Loucy (cell line): Measurements from ENCODE around the gene EIF3M.
"Not testable (repeated sequence)": the region's sequence is repeated elsewhere in the genome, so short reads cannot be mapped to it uniquely, and the experiment has no call there.

Experiments used
- H2AFZ ChIP-seq: fragments of 200-600 bp; sonication (generic); 2 replicates; pipeline ENCODE4 v1.6.0; 2016; ENCODE audit warnings: antibody characterized with exemption, mild to moderate bottlenecking, low read length, moderate library complexity
- H3F3A ChIP-seq: fragments of 200-600 bp; 2 replicates; pipeline ENCODE4 v1.6.0; 2016; ENCODE audit warnings: antibody characterized with exemption, low read depth, mild to moderate bottlenecking
- H3K27me3 ChIP-seq: fragments of 200-600 bp; sonication (generic); 2 replicates; pipeline ENCODE4 v1.6.1; 2014; ENCODE audit warnings: low read length, mild to moderate bottlenecking; ENCODE audit not compliant: insufficient read depth, poor library complexity, severe bottlenecking
- H3K36me3 ChIP-seq: fragments of 200-600 bp; sonication (generic); 2 replicates; pipeline ENCODE4 v1.6.1; 2016; ENCODE audit warnings: low read length; ENCODE audit not compliant: insufficient read depth
- H3K4me1 ChIP-seq: fragments of 200-600 bp; sonication (generic); 2 replicates; pipeline ENCODE4 v1.5.1; 2014; ENCODE audit warnings: low read length, mild to moderate bottlenecking; ENCODE audit not compliant: insufficient read depth, poor library complexity, severe bottlenecking
- H3K4me2 ChIP-seq: fragments of 200-600 bp; sonication (generic); 2 replicates; pipeline ENCODE4 v1.6.0; 2014; ENCODE audit warnings: antibody characterized with exemption, low read length, low read depth, mild to moderate bottlenecking; ENCODE audit not compliant: poor library complexity, severe bottlenecking
- H3K4me3 ChIP-seq: fragments of 200-600 bp; sonication (generic); 2 replicates; pipeline ENCODE4 v1.5.1; 2014; ENCODE audit warnings: low read length, mild to moderate bottlenecking, mixed read lengths; ENCODE audit not compliant: poor library complexity, severe bottlenecking
- H3K79me2 ChIP-seq: fragments of 200-600 bp; sonication (generic); 2 replicates; pipeline ENCODE4 v1.6.1; 2014; ENCODE audit warnings: low read length; ENCODE audit not compliant: insufficient read depth
- H3K9ac ChIP-seq: fragments of 200-600 bp; sonication (generic); 2 replicates; pipeline ENCODE4 v1.6.0; 2014; ENCODE audit warnings: mild to moderate bottlenecking, low read depth, low read length, moderate library complexity; ENCODE audit not compliant: poor library complexity, severe bottlenecking
- H3K9me2 ChIP-seq: fragments of 200-600 bp; sonication (generic); replicated peaks from 2 replicates; pipeline ENCODE4 v1.6.1; 2016; ENCODE audit warnings: low read depth, low read length, mixed read lengths
- H3K9me3 ChIP-seq: fragments of 200-600 bp; sonication (generic); 2 replicates; pipeline ENCODE4 v1.6.1; 2014; ENCODE audit warnings: mild to moderate bottlenecking, antibody characterized with exemption, low read length, low read depth; ENCODE audit not compliant: insufficient read depth
- H4K20me1 ChIP-seq: fragments of 200-600 bp; sonication (generic); 2 replicates; pipeline ENCODE4 v1.6.0; 2014; ENCODE audit warnings: antibody characterized with exemption, low read length, mild to moderate bottlenecking; ENCODE audit not compliant: insufficient read depth, poor library complexity, severe bottlenecking
- EZH2phosphoT487 ChIP-seq: fragments of 200-600 bp; IDR thresholded peaks from 2 replicates; pipeline ENCODE4 v1.6.1; 2018; ENCODE audit warnings: antibody characterized with exemption, mild to moderate bottlenecking, moderate library complexity, borderline replicate concordance
- TF ChIP-seq, protein P1 (sequence below): fragments of 200-600 bp; sonication (generic); conservative IDR thresholded peaks from 2 replicates; pipeline ENCODE4 v1.5.1; 2014; ENCODE audit warnings: mild to moderate bottlenecking, antibody characterized with exemption, low read length

Gene EIF3M

DNA sequence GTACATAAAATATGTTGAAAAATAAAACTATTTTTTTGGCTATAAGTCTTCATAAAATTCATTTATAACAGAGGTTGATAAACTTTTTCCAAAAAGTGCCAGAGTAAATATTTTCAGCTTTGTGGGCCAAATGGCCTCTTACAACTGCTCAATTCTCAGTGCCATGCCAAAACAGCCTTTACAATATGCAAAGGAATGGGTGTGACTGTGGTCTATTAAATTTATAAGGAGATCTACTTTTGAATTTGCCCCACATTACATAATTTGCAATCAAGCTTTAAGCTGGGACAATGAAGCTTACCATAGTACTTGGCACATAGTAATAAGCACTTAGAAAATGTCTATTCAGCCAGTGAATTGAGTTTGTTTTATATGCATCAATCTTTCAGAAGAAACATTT lies 22.6 kb downstream of the EIF3M start:
- Histone ChIP-seq H3K79me2 (no peaks in the 10 kb centered on the region; the same call in 1 of the 2 replicates), H3K9me3 (peaks cover 11% of the 10 kb centered on the region; the same call in 1 of the 2 replicates)
- no peak for TF ChIP-seq EZH2phosphoT487
- TF ChIP-seq, protein P1, sequence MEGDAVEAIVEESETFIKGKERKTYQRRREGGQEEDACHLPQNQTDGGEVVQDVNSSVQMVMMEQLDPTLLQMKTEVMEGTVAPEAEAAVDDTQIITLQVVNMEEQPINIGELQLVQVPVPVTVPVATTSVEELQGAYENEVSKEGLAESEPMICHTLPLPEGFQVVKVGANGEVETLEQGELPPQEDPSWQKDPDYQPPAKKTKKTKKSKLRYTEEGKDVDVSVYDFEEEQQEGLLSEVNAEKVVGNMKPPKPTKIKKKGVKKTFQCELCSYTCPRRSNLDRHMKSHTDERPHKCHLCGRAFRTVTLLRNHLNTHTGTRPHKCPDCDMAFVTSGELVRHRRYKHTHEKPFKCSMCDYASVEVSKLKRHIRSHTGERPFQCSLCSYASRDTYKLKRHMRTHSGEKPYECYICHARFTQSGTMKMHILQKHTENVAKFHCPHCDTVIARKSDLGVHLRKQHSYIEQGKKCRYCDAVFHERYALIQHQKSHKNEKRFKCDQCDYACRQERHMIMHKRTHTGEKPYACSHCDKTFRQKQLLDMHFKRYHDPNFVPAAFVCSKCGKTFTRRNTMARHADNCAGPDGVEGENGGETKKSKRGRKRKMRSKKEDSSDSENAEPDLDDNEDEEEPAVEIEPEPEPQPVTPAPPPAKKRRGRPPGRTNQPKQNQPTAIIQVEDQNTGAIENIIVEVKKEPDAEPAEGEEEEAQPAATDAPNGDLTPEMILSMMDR, result no peak

DNA sequence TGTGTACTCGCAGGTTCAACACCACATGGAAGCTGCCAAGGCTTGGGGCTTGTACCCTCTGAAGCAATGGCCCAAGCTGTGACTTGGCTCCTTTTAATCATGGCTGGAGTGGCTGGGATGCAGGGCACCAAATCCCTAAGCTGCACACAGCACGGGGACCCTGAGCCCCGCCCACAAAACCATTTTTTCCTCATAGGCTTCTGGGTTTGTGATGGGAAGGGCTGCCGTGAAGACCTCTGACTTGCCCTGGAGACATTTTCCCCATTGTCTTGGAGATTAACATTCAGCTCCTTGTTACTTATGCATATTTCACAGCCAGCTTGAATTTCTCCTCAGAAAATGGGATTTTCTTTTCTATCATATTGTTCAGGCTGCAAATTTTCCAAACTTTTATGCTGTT lies 25.2 kb downstream of the EIF3M start:
- not testable (repeated sequence) for H3K9me2 ChIP-seq, H3K79me2 ChIP-seq, H3K4me1 ChIP-seq, H3F3A ChIP-seq, H3K4me3 ChIP-seq, H3K27me3 ChIP-seq, H3K4me2 ChIP-seq, H4K20me1 ChIP-seq, H3K9ac ChIP-seq, H2AFZ ChIP-seq
- H3K9me3 ChIP-seq, result peaks cover 11% of the 10 kb centered on the region; the same call in 1 of the 2 replicates
- H3K36me3 ChIP-seq, result peaks cover 38% of the 10 kb centered on the region; the same call in 1 of the 2 replicates

More for the DNA sequence above, 22.6 kb downstream of the EIF3M start:
- Histone ChIP-seq H3F3A (peaks cover 7% of the 10 kb centered on the region; the same call in 1 of the 2 replicates), H3K4me2 (no peak overlapping the region), H2AFZ (no peak overlapping the region), H3K27me3 (no peaks in the 10 kb centered on the region), H3K9me2 (no peaks in the 10 kb centered on the region), H4K20me1 (no peaks in the 10 kb centered on the region), H3K9ac (no peak overlapping the region), H3K4me1 (peaks cover 5% of the 10 kb centered on the region), H3K4me3 (no peak overlapping the region), H3K36me3 (peaks cover 64% of the 10 kb centered on the region)

DNA sequence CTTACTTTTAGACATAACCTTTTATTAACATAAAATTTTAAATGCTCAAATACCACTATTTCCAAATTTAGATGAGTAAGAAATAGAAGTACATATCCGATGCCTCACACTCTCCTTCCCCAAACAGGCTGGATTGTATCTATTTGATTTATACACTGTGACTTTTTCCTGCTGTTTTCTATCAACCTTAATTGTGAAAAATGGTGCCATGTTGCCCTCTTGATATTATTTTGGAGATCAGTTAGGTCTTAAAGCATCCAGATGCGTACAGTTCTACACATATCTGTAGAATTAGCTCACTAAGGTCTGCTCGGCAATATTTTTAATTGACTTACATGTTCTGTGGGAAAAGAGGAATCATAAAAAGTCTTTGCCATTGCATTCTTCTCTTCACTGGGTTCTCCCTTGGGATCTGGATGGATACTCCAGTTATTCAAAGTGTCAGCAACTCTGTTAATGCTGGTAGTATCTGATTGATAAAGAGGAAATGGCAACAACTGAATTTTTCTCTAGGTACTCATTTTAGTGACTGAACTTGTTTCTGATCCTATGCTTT lies 27.2 kb downstream of the EIF3M start:
- Histone ChIP-seq H3K4me2 (no peak overlapping the region), H2AFZ (no peak overlapping the region), H3K9ac (no peak overlapping the region), H3K4me3 (no peak overlapping the region), H3K79me2 (no peaks in the 10 kb centered on the region), H3K9me3 (peaks cover 11% of the 10 kb centered on the region; the same call in 1 of the 2 replicates), H3K27me3 (no peaks in the 10 kb centered on the region), H3F3A (peaks cover 6% of the 10 kb centered on the region; the same call in 1 of the 2 replicates), H4K20me1 (no peaks in the 10 kb centered on the region), H3K4me1 (peaks cover 9% of the 10 kb centered on the region), H3K9me2 (no peaks in the 10 kb centered on the region), H3K36me3 (peaks cover 20% of the 10 kb centered on the region; the same call in 1 of the 2 replicates)
- no peak for TF ChIP-seq EZH2phosphoT487
- TF ChIP-seq, protein P1, result no peak
